A673 (cell line): ENCODE data around the gene PRDM16. TPM values are rescaled to one million over a fixed set of nuclear protein-coding genes. Genes with fewer than 3 reads are reported as not detected.

ENCODE experiments used
- BruUV-seq: library from RNA; stranded (reverse); fragments of 400-500 nt; replicated peaks from 2 replicates; lab custom pipeline; 2021; lab: Mats Ljungman, UMichigan
- CTCF ChIA-PET: fragments of 300-600 bp; sonication (Branson Sonifier 250); formaldehyde crosslinking; loops from one replicate; lab custom pipeline; 2022; ENCODE audit warnings: antibody characterized with exemption; lab: Charles Lee
- POLR2A ChIA-PET: fragments of 300-600 bp; sonication (Branson Sonifier 250); formaldehyde crosslinking; loops from one replicate; lab custom pipeline; 2022; ENCODE audit warnings: antibody characterized with exemption; ENCODE audit not compliant: low non-redundant PET; lab: Charles Lee
- DNase-seq: peaks from one replicate; pipeline ENCODE4 v3.0.0-alpha.2; 2015; ENCODE audit warnings: low spot score
- H3K27ac ChIP-seq: fragments of 200-600 bp; sonication (generic); 2 replicates; pipeline ENCODE4 v1.5.1; 2016; ENCODE audit warnings: mixed run types, low read depth, mild to moderate bottlenecking, mixed read lengths, antibody characterized with exemption, low read length; ENCODE audit not compliant: poor library complexity, severe bottlenecking
- H3K27me3 ChIP-seq: fragments of 200-600 bp; sonication (generic); replicated peaks from 2 replicates; pipeline ENCODE4 v1.6.1; 2017; ENCODE audit warnings: mixed run types, low read depth, mild to moderate bottlenecking, mixed read lengths, antibody characterized with exemption, low read length; ENCODE audit not compliant: insufficient read depth, poor library complexity
- H3K36me3 ChIP-seq: fragments of 200-600 bp; sonication (generic); 2 replicates; pipeline ENCODE4 v1.6.1; 2016; ENCODE audit warnings: mixed run types, mild to moderate bottlenecking, mixed read lengths, antibody characterized with exemption, low read length; ENCODE audit not compliant: insufficient read depth, poor library complexity, severe bottlenecking
- H3K4me1 ChIP-seq: fragments of 200-600 bp; sonication (generic); 2 replicates; pipeline ENCODE4 v1.6.1; 2017; ENCODE audit warnings: mixed run types, mild to moderate bottlenecking, mixed read lengths, antibody characterized with exemption, low read length; ENCODE audit not compliant: insufficient read depth, poor library complexity, severe bottlenecking
- H3K4me3 ChIP-seq: fragments of 200-600 bp; sonication (generic); 2 replicates; pipeline ENCODE4 v1.5.1; 2016; ENCODE audit warnings: low read depth, mixed run types, mild to moderate bottlenecking, mixed read lengths, low read length; ENCODE audit not compliant: poor library complexity, severe bottlenecking
- H3K9me3 ChIP-seq: fragments of 200-600 bp; sonication (generic); 2 replicates; pipeline ENCODE4 v1.6.1; 2016; ENCODE audit warnings: mixed run types, low read depth, mild to moderate bottlenecking, mixed read lengths, antibody characterized with exemption, low read length; ENCODE audit not compliant: poor library complexity, severe bottlenecking
- CTCF ChIP-seq: fragments of 300-800, 200-600 bp; sonication (generic); conservative IDR thresholded peaks from 2 replicates; pipeline ENCODE4 v1.5.1; 2017; ENCODE audit warnings: low read depth, mild to moderate bottlenecking, antibody characterized with exemption, low read length, moderate library complexity, mixed read lengths
- EZH2 ChIP-seq: fragments of 200-600 bp; sonication (generic); IDR thresholded peaks from 2 replicates; pipeline ENCODE4 v1.6.1; 2017; ENCODE audit warnings: borderline replicate concordance, low read depth, mild to moderate bottlenecking, mixed read lengths, antibody characterized with exemption, low read length; ENCODE audit not compliant: poor library complexity, severe bottlenecking
- intact Hi-C: fragments of 100-400 bp; cut with micrococcal nuclease; formaldehyde crosslinking; loops from one replicate; pipeline ENCODE4 v1.10.0; 2022; ENCODE audit not compliant: unreplicated experiment
- total RNA-seq: library from RNA; stranded (reverse); gene quantifications from 2 replicates; pipeline ENCODE4 v1.2.3, GENCODE V29; 2021

The PRDM16 gene
- total RNA-seq, 1 experiment from 2014 or later = 0.49 TPM

GRCh38 chr1:3063379-3064295 lies 5.4 kb upstream of the PRDM16 start:
- no peak for TF ChIP-seq CTCF
- TF ChIP-seq EZH2 = peak; percentile 88
- H3K36me3 ChIP-seq = no peaks in the 10 kb centered on the region
- ChIA-PET POLR2A (no interaction called here), CTCF (no interaction called here)
- DNase-seq = no peak
- no TSS peak for BruUV-seq
- no peak overlapping the region for H3K27ac ChIP-seq
- intact Hi-C loops = no loop called here
- no peaks in the 10 kb centered on the region for H3K4me1 ChIP-seq
- H3K4me3 ChIP-seq = no peak overlapping the region
- H3K27me3 ChIP-seq = peaks cover 95% of the 10 kb centered on the region
- H3K9me3 ChIP-seq = no peaks in the 10 kb centered on the region

GRCh38 chr1:3064296-3064850 lies 4.6 kb upstream of the PRDM16 start:
- Histone ChIP-seq H3K4me3 (no peak overlapping the region), H3K4me1 (no peaks in the 10 kb centered on the region), H3K27me3 (peaks cover 92% of the 10 kb centered on the region), H3K27ac (no peak overlapping the region), H3K36me3 (no peaks in the 10 kb centered on the region), H3K9me3 (no peaks in the 10 kb centered on the region)
- TF ChIP-seq CTCF (no peak), EZH2 (no peak)
- DNase-seq = no peak
- CTCF ChIA-PET = no interaction called here
- no TSS peak for BruUV-seq
- POLR2A ChIA-PET = no interaction called here
- intact Hi-C loops = no loop called here

- CTCF ChIA-PET = no interaction called here
- peaks cover 91% of the 10 kb centered on the region for H3K27me3 ChIP-seq
- no TSS peak for BruUV-seq
These were observed 4.1 kb upstream of the PRDM16 start for GRCh38 chr1:3064901-3065300.

More at GRCh38 chr1:3064901-3065300, 4.1 kb upstream of the PRDM16 start:
- Histone ChIP-seq H3K9me3 (no peaks in the 10 kb centered on the region), H3K27ac (no peak overlapping the region), H3K36me3 (no peaks in the 10 kb centered on the region), H3K4me1 (no peaks in the 10 kb centered on the region), H3K4me3 (no peak overlapping the region)
- no peak for DNase-seq
- POLR2A ChIA-PET = no interaction called here
- TF ChIP-seq CTCF (no peak), EZH2 (no peak)
- intact Hi-C loops = no loop called here
